ENCODE results near the gene LSAMP. TPM values are rescaled to one million over a fixed set of nuclear protein-coding genes. Genes with fewer than 3 reads are reported as not detected.

LSAMP gene
- total and polyA plus RNA-seq, 2 experiments from 2014 or later: 2.0 to 2.9 TPM

- TF ChIP-seq, protein P1, sequence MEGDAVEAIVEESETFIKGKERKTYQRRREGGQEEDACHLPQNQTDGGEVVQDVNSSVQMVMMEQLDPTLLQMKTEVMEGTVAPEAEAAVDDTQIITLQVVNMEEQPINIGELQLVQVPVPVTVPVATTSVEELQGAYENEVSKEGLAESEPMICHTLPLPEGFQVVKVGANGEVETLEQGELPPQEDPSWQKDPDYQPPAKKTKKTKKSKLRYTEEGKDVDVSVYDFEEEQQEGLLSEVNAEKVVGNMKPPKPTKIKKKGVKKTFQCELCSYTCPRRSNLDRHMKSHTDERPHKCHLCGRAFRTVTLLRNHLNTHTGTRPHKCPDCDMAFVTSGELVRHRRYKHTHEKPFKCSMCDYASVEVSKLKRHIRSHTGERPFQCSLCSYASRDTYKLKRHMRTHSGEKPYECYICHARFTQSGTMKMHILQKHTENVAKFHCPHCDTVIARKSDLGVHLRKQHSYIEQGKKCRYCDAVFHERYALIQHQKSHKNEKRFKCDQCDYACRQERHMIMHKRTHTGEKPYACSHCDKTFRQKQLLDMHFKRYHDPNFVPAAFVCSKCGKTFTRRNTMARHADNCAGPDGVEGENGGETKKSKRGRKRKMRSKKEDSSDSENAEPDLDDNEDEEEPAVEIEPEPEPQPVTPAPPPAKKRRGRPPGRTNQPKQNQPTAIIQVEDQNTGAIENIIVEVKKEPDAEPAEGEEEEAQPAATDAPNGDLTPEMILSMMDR (conservative IDR thresholded peaks at IDR 0.05; ENCODE audit: low read depth in 2 of 2): no peak
- TF ChIP-seq EZH2 (IDR thresholded peaks at IDR 0.05; ENCODE audit: low read depth, unreplicated experiment): no peak
- no peak for TF ChIP-seq POLR2AphosphoS5 (IDR thresholded peaks at IDR 0.05; ENCODE audit: low read depth)
- no peak for TF ChIP-seq REST (IDR thresholded peaks at IDR 0.05; ENCODE audit: unreplicated experiment)
- no peak for TF ChIP-seq ZNF114 (CRISPR knock-in tag; IDR thresholded peaks at IDR 0.05)
- no peak for TF ChIP-seq STAT1 (IDR thresholded peaks at IDR 0.05; ENCODE audit: unreplicated experiment)
- no peak for TF ChIP-seq CREB1 (CRISPR knock-in tag; IDR thresholded peaks at IDR 0.05; ENCODE audit: low read depth)
- no peak for TF ChIP-seq JUNB (IDR thresholded peaks at IDR 0.05; ENCODE audit: unreplicated experiment)
- TF ChIP-seq EZH2phosphoT487 (IDR thresholded peaks at IDR 0.05; ENCODE audit: unreplicated experiment): no peak
- TF ChIP-seq ZNF331 (CRISPR knock-in tag; IDR thresholded peaks at IDR 0.05; ENCODE audit: low read depth): no peak
- TF ChIP-seq, protein P2, sequence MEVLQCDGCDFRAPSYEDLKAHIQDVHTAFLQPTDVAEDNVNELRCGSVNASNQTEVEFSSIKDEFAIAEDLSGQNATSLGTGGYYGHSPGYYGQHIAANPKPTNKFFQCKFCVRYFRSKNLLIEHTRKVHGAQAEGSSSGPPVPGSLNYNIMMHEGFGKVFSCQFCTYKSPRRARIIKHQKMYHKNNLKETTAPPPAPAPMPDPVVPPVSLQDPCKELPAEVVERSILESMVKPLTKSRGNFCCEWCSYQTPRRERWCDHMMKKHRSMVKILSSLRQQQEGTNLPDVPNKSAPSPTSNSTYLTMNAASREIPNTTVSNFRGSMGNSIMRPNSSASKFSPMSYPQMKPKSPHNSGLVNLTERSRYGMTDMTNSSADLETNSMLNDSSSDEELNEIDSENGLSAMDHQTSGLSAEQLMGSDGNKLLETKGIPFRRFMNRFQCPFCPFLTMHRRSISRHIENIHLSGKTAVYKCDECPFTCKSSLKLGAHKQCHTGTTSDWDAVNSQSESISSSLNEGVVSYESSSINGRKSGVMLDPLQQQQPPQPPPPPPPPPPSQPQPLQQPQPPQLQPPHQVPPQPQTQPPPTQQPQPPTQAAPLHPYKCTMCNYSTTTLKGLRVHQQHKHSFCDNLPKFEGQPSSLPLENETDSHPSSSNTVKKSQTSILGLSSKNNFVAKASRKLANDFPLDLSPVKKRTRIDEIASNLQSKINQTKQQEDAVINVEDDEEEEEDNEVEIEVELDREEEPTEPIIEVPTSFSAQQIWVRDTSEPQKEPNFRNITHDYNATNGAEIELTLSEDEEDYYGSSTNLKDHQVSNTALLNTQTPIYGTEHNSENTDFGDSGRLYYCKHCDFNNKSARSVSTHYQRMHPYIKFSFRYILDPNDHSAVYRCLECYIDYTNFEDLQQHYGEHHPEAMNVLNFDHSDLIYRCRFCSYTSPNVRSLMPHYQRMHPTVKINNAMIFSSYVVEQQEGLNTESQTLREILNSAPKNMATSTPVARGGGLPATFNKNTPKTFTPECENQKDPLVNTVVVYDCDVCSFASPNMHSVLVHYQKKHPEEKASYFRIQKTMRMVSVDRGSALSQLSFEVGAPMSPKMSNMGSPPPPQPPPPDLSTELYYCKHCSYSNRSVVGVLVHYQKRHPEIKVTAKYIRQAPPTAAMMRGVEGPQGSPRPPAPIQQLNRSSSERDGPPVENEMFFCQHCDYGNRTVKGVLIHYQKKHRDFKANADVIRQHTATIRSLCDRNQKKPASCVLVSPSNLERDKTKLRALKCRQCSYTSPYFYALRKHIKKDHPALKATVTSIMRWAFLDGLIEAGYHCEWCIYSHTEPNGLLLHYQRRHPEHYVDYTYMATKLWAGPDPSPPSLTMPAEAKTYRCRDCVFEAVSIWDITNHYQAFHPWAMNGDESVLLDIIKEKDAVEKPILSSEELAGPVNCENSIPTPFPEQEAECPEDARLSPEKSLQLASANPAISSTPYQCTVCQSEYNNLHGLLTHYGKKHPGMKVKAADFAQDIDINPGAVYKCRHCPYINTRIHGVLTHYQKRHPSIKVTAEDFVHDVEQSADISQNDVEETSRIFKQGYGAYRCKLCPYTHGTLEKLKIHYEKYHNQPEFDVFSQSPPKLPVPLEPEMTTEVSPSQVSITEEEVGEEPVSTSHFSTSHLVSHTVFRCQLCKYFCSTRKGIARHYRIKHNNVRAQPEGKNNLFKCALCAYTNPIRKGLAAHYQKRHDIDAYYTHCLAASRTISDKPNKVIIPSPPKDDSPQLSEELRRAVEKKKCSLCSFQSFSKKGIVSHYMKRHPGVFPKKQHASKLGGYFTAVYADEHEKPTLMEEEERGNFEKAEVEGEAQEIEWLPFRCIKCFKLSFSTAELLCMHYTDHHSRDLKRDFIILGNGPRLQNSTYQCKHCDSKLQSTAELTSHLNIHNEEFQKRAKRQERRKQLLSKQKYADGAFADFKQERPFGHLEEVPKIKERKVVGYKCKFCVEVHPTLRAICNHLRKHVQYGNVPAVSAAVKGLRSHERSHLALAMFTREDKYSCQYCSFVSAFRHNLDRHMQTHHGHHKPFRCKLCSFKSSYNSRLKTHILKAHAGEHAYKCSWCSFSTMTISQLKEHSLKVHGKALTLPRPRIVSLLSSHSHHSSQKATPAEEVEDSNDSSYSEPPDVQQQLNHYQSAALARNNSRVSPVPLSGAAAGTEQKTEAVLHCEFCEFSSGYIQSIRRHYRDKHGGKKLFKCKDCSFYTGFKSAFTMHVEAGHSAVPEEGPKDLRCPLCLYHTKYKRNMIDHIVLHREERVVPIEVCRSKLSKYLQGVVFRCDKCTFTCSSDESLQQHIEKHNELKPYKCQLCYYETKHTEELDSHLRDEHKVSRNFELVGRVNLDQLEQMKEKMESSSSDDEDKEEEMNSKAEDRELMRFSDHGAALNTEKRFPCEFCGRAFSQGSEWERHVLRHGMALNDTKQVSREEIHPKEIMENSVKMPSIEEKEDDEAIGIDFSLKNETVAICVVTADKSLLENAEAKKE (CRISPR knock-in tag; IDR thresholded peaks at IDR 0.05): no peak
- TF ChIP-seq, protein P3, sequence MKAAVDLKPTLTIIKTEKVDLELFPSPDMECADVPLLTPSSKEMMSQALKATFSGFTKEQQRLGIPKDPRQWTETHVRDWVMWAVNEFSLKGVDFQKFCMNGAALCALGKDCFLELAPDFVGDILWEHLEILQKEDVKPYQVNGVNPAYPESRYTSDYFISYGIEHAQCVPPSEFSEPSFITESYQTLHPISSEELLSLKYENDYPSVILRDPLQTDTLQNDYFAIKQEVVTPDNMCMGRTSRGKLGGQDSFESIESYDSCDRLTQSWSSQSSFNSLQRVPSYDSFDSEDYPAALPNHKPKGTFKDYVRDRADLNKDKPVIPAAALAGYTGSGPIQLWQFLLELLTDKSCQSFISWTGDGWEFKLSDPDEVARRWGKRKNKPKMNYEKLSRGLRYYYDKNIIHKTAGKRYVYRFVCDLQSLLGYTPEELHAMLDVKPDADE (IDR thresholded peaks at IDR 0.05): no peak
- no peak for TF ChIP-seq NANOG (IDR thresholded peaks at IDR 0.05; ENCODE audit: borderline replicate concordance)
- Mint-ChIP-seq H3K9me3 (no peaks in the 10 kb centered on the region), H3K27me3 (ENCODE audit: insufficient read depth, low read depth, poor library complexity) (no peaks in the 10 kb centered on the region), H3K36me3 (ENCODE audit: low read depth) (no peaks in the 10 kb centered on the region), H3K4me1 (peaks cover 13% of the 10 kb centered on the region), H3K4me3 (no peak overlapping the region), H3K27ac (no peak overlapping the region)
- Histone ChIP-seq H3K27ac (ENCODE audit: low read depth) (no peak overlapping the region), H3K4me1 (ENCODE audit: insufficient read depth) (peaks cover 10% of the 10 kb centered on the region; the same call in 1 of the 2 replicates), H4K20me1 (replicated peaks; ENCODE audit: insufficient read depth) (no peaks in the 10 kb centered on the region), H3K4me2 (no peak overlapping the region), H3K4me3 (no peak overlapping the region), H3K9me2 (ENCODE audit: insufficient read depth) (no peaks in the 10 kb centered on the region), H2AFZ (no peak overlapping the region), H3K27me3 (ENCODE audit: insufficient read depth) (no peaks in the 10 kb centered on the region), H3F3A (replicated peaks; ENCODE audit: low read depth) (no peaks in the 10 kb centered on the region), H3K36me3 (ENCODE audit: insufficient read depth) (no peaks in the 10 kb centered on the region), H3K79me2 (replicated peaks; ENCODE audit: insufficient read depth) (no peaks in the 10 kb centered on the region)
- DNase-seq (ENCODE audit: low spot score): no peak
- ATAC-seq: no peak
These were observed 469.9 kb downstream of the LSAMP start for GRCh38 chr3:115975353-115975752.
